Measurements from ENCODE around the gene DSG3.

Gene DSG3, protein sequence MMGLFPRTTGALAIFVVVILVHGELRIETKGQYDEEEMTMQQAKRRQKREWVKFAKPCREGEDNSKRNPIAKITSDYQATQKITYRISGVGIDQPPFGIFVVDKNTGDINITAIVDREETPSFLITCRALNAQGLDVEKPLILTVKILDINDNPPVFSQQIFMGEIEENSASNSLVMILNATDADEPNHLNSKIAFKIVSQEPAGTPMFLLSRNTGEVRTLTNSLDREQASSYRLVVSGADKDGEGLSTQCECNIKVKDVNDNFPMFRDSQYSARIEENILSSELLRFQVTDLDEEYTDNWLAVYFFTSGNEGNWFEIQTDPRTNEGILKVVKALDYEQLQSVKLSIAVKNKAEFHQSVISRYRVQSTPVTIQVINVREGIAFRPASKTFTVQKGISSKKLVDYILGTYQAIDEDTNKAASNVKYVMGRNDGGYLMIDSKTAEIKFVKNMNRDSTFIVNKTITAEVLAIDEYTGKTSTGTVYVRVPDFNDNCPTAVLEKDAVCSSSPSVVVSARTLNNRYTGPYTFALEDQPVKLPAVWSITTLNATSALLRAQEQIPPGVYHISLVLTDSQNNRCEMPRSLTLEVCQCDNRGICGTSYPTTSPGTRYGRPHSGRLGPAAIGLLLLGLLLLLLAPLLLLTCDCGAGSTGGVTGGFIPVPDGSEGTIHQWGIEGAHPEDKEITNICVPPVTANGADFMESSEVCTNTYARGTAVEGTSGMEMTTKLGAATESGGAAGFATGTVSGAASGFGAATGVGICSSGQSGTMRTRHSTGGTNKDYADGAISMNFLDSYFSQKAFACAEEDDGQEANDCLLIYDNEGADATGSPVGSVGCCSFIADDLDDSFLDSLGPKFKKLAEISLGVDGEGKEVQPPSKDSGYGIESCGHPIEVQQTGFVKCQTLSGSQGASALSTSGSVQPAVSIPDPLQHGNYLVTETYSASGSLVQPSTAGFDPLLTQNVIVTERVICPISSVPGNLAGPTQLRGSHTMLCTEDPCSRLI

DNA sequence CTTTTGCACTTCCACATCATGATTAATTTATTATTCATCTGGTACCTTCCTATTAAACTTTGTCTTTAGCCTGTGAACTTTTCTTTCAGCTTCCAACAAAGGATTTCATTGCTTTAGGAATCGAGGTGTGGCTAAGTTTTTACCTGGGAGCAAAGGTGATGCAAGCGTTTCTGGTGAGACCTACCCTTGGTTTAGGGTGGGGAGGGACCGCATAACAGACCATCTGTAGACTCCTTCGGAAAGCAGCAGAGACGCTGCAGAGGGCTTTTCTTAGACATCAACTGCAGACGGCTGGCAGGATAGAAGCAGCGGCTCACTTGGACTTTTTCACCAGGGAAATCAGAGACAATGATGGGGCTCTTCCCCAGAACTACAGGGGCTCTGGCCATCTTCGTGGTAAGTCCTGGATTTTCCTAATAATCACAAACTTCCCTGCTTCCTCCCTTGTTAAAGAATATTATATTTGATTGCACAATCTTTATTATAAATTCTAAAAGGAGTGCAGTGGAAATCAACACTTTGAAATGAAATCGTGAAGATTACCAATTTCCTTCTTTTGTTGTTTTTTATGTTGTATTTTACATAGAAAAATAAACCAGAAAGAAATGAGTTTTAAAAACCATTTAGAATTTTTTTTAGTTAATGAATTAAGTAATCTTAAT lies at the start of gene DSG3:
Gene DSG3 (plus strand): TSS at position 212 of the 662 bp plus-strand sequence. CDS start 137 bp downstream, at position 349.
- DNase-seq (ENCODE audit: low spot score): no peak

DNA sequence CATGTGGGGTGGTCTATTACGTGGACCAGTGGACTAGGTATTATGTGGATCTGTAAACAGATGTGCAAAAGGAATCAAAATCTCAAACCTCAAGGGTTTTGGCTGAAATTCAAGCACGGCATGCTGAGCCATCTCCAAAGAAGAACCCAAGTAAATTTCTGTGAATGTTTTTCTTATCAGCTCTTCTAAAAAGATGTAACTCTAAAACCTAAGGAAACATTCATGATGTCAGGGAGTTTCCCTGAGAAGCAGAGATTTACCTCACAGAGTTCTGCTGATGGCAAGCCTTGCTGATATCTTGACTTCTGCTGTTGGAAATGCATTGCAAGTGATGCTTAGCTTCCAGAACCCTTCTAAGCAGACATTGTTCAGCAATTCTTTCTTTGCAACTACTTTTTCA lies 49.4 kb upstream of the DSG3 start:
- no peak for DNase-seq (ENCODE audit: low spot score)

DNA sequence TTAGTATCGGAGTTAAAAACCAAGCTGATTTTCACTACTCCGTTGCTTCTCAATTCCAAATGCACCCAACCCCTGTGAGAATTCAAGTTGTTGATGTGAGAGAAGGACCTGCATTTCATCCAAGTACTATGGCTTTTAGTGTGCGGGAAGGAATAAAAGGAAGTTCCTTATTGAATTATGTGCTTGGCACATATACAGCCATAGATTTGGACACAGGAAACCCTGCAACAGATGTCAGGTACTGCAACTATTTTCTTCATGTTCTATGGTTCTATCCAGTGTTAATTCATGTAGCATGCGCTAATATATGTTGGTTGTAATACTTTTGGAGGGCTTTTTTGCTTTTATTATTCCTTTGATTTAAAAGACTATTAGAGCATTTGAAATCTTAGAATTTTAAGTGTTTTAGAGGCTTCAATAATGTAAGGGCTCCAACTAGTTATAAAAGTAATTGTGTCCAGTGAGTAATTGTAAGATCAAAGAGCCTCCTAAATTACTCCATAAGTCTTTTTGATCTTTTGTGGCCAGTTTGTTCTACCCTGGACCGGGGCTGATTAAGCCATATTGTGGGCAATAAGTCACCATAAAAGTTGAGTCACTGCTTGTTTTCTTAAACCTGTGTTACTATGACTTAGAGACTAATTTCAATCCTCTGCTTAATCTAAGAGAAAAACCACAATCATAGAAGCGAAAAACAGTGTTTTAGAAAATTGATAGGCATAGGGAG lies 48.1 kb upstream of the DSG3 start:
- no peak for DNase-seq (ENCODE audit: low spot score)

DNA sequence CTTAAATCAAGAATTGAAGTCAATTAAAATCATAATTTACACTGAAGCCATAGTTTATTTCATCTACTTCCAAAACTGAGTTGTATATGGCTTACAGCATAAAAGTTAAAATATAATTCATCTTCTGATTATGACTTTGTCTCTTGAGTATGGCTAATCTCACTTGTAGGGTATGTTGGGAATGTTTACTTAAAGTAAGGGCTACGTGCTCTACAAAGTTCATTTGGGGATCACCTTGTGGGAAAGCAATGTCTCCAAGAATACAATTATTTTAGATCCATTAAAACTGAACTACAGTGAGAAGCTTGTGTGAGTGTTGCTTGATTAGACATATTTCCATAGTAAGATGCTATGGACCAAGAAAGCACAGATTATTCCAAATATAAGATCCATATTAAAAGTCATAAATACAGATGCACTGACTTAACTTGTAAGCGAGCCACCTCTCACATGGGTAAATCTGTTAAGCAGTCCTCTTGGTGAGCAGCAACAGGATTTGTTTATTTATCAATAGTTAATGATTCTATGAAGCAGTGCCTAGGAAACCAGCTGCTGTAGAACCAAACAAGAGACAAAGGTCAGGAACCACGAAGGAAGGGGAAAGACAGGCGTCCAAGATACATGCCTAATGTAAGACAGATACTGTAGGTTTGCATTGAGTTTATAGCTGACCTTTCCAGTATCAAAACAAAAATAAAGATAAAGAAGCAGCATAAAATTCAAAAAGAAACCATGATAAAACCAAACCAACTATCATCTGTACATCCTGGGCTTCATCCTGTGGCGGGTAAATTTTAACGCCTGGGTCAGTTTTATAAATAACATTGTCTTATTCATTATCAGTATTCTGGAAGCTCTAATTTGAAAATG lies 46.1 kb upstream of the DSG3 start:
- no peak for DNase-seq (ENCODE audit: low spot score)

DNA sequence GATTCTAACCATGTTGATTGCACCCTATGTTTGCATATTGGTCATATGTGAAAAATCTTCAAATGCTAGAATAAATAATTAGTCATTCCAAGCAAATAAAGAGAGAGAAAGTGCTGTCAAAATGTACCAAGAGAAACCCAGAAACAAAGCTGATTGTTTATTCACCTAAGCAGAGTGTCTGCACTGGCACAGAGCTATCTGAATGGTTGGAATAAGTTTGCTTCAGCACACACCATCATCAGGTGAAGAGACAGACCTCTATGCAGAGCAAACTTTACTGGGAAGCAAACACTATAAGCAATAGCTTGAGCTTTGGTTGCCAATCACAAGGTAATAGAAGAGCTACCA lies 45.5 kb upstream of the DSG3 start:
- DNase-seq (ENCODE audit: low spot score): no peak

DNA sequence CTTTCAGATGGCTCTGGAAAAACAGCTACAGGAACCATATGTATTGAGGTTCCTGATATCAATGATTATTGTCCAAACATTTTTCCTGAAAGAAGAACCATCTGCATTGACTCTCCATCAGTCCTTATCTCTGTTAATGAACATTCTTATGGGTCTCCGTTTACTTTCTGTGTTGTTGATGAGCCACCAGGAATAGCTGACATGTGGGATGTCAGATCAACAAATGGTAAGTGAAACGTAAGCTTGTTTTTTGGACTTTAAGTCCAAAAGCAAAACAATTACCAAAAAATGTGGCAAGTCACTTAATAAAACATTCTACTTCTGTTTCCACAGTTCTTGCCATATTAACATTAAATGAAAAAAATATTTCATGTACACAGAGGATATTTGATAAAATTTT lies 44.1 kb upstream of the DSG3 start:
- DNase-seq (ENCODE audit: low spot score): no peak

DNA sequence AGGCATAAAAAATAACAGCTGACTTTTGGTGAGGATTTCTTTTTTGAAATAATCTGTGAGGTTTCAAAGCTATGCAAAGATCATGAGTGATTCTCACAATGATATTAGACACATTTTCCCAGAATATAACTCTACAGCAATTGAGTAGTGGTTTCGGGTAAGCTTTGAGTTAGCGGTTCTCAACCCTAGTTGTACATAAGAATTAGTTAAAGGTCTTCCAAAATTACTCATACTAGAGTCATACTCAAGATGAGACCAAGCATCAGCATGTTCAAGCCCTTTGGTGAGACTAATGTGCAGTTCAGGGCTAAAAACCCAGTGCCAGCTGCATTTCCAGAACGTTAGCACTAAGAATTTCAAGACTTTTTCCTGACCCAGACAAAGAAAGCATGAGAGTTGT lies 39.9 kb upstream of the DSG3 start:
- no peak for DNase-seq (ENCODE audit: low spot score)

DNA sequence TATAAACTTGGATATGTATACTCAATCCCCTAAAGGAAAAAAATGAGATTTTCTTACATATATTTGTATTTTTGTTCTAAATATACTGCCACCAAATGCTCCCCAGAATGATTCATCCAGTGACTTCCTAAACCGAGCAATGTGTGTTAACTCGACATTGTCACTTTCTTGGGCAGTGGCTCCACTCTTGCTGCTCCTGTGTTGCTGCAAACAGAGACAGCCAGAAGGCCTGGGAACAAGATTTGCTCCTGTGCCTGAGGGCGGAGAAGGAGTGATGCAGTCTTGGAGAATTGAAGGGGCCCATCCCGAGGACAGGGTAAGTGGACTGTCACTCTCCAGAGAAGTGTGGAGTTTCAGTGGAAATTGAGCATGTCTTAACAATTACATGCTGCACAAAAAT lies 38.3 kb upstream of the DSG3 start:
- no peak for DNase-seq (ENCODE audit: low spot score)

DNA sequence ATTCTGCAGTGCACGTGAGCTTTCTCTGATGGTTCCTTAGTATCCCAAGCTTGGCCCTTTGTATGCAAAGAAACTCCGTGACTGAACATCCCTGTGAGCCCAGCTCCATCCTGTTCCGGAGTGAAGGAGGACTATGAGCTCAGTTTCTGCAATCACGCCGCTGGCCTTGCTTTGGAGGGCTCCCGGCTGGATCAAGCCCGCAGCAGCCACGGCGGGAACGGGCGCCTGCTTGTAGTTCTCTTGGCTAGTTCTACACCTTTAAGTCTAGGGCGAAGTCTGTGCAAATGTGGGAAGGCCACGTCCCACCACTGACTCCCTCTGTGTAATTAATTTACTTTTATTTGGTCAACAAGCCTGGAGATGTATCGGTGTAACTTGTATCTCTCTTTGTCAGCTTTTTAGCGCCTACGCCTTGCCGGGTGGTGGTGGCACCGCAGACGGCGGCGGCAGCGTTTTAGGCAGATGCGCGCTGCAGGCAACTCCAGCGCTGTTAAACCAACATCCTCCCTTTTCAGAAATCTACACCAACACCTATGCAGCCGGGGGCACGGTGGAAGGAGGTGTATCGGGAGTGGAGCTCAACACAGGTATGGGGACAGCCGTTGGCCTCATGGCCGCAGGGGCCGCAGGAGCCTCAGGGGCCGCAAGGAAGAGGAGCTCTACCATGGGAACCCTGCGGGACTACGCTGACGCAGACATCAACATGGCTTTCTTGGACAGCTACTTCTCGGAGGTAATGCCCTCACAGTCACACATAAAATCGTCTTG lies 36.6 kb upstream of the DSG3 start:
- no peak for DNase-seq (ENCODE audit: low spot score)

DNA sequence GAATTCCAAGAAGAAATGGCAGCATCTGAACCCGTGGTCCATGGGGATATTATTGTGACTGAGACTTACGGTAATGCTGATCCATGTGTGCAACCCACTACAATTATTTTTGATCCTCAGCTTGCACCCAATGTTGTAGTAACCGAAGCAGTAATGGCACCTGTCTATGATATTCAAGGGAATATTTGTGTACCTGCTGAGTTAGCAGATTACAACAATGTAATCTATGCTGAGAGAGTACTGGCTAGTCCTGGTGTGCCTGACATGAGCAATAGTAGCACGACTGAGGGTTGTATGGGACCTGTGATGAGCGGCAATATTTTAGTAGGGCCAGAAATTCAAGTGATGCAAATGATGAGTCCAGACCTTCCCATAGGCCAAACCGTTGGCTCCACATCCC lies 34.4 kb upstream of the DSG3 start:
- DNase-seq (ENCODE audit: low spot score): no peak

DNA sequence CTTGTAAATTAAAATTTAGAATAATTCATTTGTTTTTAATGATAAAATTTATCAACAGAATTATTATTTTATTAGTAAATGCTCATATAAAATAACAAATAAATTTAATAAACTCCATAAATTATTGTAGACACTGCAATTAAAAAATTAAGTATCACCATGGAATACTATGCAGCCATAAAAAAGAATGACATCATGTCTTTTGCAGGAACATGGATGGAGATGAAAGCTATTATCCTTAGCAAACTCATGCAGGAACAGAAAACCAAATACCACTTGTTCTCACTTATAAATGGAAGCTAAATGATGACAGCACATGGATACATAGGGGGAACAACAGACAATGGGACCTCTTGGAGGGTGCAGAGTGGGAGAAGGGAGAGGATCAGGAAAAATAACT lies 29.7 kb upstream of the DSG3 start:
- DNase-seq (ENCODE audit: low spot score): no peak

DNA sequence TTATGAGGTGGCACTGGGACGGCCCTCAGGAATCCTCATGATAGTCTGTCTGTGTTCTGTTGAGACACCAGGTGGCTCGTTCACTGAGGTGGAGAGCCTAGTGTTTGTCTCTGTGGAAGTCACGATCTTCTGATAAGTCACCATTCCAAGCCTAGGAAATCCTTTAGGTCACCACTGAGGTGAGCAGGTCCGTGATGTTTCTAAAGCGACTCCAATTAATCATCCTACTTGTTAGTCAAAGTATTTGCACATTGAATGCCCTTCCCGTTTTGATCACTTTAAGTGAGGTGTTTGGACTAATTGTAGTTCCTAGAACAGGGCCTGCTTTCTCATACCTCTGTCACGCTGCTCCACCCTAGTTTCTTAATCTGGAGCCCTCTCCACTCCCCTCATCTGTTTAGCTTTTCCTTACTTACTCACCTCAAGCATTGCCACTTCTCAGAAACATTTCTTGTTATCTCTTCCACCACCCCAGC lies 28.0 kb upstream of the DSG3 start:
- no peak for DNase-seq (ENCODE audit: low spot score)

DNA sequence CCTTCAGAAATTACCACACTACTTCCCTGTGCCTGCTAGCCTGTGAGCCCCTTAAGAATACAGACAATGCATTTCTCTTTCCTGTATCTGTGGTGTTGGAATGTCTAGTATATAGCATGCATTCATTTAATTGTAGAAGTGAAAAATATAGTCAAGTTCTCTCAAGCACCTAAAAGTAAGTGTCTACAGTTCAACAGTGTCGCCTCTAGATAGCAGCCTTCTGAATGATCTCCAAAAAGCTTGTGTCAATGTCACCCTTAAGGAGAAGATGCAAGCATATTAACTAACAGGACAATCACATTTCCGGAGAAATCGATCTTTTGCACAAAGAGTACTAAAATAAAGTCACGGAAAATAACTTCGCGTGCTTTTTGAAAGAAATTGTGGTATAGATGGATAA lies 27.5 kb upstream of the DSG3 start:
- DNase-seq (ENCODE audit: low spot score): no peak

DNA sequence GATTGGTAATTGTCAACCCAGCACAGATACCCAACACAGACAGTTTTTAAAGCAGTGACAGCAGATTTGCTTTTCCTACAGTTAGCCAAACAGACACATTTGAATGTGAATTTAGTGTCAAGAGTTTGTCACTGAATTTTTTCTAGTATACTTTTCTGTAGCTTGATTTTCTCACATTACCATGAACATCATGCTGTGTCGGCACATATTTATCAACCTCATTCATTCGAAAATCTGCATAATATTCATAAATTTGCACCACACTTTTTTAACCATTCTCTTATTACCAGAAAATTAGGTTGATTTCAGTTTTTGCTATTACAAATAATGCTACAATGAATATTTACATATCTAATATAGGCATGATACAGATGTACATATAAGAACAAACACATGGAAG lies 27.0 kb upstream of the DSG3 start:
- DNase-seq (ENCODE audit: low spot score): no peak

DNA sequence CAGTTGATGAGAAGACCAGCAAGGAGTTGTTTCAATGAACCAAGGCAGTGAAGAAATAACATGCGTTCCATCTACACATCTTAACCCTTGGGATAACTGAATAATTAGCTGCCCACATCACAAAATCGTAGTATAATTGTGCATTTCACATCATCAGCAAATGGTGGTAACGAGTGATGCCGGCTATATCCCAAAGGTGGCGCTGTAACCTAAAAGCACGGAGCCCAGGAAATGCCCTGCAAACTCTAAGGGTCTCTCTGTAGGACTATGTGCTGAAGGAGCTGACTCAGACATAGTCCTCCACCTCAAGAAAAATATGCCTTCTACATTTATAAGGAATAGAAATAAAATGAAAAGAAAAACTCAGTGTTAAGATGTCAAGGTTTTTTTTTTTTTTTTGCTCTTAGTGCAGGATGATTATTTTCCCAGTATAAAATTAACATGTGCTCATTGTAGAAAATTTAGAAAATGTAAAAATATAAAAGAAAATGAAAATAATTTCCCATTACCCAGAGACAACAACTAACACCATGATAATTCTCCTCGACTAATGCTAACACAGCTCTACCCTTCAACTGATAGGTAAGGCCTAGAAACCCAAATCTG lies 23.1 kb upstream of the DSG3 start:
- DNase-seq (ENCODE audit: low spot score): no peak

DNA sequence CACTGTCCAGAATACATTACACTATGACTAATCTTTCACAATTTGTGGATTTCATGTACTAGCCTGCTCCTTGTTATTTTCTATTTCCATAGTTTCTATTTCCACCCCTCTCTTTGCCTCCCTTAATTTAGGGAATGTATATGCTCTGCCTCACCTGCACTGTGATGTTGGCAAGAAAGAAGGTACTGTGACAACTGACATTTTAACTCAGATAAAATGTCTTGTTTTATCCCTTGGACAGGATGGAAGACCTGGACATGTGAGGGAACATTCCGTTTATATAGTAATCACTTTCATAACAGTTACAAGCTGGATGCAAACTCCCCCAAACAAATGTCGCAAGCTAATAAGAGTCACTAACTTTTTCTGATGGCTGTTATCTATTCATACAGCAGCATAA lies 21.5 kb upstream of the DSG3 start:
- no peak for DNase-seq (ENCODE audit: low spot score)

DNA sequence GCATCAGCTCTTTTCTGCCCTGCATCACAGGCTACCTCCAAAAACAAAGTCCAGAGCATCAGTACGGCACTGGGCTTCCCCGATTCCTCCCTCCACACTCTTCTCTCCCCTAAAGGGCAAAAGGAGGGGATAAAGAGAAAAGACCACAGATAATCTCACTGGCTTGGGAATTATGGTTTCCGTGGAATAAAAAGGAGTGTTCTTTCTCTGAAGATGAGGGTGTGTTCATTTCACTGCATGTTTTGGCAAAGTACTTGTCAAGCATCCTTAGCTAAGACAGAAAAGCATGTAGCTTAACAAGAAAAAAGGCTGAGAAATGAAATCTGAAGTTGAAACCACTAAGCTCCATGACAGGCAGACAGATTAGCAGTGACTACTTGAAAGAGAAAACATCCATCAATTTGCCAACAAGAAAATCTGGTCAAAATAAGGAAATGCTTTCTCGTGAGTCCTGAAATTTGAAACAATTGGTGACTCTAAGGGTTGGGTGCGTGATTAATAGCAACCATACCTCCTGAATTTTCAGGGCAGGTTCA lies 20.6 kb upstream of the DSG3 start:
- no peak for DNase-seq (ENCODE audit: low spot score)

DNA sequence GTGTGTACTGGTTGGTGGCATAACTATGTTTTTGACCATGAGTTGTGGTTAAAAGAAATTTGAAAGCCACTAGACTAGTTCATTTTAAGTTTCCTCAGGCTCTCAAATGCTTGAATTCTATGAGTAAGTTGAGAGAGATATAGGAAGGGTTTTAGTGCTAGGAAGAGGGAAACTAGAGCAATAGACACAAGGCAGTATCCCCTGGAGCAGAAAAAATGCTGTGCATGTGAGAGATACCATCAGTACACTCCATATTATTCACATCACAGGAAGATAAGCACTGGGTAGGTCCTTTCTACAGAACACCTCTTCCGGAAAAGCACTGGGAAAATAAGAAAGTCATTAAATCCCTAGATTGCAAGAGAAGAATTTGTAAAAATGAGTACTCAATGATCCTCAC lies 19.3 kb upstream of the DSG3 start:
- DNase-seq (ENCODE audit: low spot score): no peak

DNA sequence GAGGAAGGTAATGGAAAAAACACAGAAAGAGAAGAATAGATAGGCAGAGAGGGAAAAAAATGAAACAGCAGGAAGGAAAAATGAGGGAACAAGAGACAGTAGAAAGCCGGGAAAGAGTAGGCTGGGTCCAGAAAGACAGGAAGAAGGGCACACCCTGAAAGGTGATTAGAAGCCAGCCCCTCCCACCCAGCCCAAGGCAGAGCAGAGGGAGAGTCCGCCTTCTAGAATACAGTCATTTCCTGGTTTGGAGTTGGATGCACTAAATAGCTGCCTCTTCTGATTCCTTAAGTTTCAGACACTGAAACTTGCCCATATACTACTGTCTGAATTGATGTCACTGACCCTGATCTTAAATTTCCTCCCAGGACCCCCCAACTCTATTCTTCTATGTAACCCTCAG lies 17.9 kb upstream of the DSG3 start:
- DNase-seq (ENCODE audit: low spot score): no peak

All from CD4-positive, alpha-beta T cell treated with Interleukin-2 at 100 ng/mL for 4 hours (primary cell).